HG03045 (cell line): ENCODE results near the gene NT5E.
A peak's percentile ranks its signal among the peaks of the same experiment; 100 is the strongest.
"Not testable (repeated sequence)": the region's sequence is repeated elsewhere in the genome, so short reads cannot be mapped to it uniquely, and the experiment has no call there.

Experiments
- ATAC-seq: cut with Tn5 transposase; IDR thresholded peaks from one replicate; pipeline ENCODE4 v1.9.1; 2021; ENCODE audit warnings: mild to moderate bottlenecking, moderate library complexity; ENCODE audit not compliant: unreplicated experiment

NT5E gene

DNA sequence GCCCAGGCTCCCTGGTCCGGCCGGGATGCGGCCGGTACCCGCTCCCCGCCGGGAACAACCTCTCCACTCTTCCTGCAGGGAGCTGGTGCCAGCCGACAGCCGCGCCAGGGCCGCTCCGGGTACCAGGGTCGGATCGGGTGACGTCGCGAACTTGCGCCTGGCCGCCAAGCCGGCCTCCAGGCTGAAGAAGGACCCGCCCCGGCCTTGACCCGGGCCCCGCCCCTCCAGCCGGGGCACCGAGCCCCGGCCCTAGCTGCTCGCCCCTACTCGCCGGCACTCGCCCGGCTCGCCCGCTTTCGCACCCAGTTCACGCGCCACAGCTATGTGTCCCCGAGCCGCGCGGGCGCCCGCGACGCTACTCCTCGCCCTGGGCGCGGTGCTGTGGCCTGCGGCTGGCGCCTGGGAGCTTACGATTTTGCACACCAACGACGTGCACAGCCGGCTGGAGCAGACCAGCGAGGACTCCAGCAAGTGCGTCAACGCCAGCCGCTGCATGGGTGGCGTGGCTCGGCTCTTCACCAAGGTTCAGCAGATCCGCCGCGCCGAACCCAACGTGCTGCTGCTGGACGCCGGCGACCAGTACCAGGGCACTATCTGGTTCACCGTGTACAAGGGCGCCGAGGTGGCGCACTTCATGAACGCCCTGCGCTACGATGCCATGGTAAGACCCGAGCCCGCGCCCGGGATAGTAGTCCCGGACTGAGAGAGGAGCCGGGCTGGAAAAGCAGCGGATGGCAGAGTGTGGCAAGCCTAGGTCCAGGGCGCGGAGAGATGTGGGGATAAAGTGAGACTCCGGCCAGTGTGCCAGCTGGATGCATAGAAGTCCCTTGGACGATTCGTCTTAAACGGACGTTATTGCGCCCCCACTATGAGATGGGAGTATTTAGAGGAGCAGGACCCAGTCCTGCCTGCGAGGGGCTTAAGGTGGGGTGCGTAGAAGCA lies at the start of gene NT5E:
Gene NT5E, plus strand, starts transcription at position 266 of the 942 bp plus-strand sequence. Its CDS starts 57 bp downstream, at position 323.
- ATAC-seq = peak; percentile 92

DNA sequence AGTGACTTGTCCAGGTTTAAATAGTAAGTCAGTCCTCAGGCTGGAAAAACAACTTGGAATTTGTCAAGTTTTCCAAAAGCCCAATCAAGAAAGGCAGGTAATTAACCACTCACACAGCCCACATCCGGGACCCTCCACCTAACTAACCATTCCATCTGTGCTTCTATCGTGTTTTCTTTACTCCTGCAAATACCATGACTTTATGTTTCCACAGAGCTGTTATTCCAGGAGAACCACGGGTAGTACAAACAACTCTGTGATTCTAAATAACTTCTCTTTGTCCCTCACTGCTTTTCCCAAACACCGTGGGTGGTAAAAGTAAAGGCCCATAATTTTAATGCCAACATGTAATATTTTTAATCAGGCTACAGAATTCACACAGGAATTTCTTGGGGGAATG lies 49.6 kb upstream of the NT5E start:
- no peak for ATAC-seq

DNA sequence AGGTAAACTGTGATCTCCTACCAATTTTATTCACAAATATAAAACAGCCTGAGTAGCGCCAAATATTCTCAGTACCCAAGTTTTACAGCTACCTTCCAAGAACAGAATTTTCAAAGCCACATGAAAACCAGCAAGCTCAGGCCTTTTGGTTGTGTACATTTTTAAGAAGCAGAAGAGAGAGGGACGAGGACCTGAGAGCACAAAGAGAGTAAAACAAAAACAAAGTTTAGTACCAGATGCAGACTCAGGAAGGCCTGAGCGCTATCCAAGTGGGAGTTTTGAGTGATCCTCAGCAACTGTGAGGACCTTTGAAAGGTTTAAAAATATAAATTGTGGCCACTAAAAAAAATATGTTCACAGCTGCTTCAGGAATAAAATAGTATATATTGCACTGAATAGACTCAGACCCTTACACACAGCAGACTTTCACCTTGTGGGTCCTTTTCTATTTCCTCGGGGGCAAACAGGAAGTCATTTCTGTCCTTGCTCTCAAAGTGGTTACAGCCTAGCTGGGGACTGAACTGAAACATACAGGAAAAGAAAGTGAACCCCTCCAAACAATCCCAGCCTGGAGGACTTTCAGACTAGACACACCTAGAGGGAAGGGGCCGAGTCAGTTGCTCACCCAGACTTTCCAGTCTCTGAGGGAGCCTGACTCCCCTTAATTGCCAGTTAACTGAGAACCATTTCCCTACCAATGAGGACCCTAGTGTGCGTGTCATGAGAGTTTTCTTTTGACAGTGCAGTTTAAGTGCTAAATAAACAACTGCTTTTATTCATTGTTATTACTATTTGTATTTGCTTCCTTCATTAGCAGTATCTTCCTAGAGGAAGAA lies 48.5 kb upstream of the NT5E start:
- ATAC-seq = no peak

DNA sequence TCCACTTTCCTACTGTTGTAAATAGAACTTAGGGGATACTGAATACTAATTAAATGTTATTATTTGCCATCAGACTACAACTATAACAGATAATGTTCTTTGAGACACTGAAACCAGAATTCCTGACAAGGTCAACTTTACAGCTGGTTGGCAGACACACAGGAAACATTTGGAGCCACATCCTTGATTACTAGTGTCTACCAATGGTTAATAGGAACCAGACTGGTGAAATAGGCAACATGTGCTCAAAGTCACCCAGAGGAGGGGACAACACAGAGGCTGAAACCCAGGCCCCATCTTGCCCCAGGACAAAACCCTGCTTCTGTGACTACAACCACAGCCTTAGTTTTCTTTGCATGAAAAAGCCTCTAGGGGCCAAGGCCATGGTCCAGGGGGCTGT lies 47.8 kb upstream of the NT5E start:
- no peak for ATAC-seq

DNA sequence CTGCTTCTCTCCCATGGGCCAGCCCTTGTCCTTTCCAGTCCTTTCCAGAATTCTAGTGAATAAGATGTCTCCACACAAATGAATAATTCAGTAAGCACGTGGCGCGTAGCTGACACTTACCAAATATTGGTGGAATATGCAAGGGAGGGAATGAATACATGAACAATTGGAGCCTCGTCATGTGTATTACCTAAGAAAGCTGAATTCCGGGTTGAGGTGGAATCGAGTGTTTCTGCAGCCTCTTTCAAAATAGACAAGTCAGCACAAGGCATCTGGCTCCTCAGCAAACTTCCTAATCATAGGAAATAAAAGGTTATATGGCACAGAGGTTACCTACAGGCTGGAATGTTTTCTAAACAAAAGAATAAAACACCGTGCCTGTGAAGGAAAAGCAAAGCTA lies 47.0 kb upstream of the NT5E start:
- no peak for ATAC-seq

DNA sequence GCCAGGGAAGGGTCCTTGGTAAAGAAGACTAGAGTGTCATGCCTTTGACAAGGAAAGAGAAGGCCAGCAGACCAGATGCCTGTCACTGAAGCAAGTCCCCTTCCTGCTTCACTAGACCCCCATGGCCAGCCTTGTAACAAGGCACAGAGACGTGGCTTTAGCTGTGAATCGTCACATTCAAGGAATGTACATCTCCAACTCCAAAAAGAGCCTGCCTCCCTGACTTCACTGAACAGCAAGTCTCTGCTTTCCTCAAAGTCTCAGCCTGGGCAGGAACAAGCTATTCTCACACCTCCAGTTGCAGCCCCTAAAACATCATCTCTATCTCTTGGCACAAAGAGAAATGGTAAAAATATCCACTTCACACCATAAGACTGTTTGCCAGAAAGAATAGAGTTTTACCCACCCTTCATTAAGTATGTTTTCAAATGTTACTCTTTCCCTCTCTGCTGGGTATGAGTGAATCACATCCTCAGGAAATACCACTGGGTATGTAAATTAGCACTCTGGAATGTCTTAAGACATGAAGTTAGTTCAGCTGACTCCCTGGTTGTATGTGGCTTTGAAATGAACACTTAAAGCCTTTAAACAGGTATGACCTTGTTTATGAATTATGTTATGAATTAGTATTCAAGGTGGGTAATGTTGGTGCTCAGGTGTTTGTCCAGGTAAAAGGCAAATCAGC lies 46.4 kb upstream of the NT5E start:
- ATAC-seq = no peak

DNA sequence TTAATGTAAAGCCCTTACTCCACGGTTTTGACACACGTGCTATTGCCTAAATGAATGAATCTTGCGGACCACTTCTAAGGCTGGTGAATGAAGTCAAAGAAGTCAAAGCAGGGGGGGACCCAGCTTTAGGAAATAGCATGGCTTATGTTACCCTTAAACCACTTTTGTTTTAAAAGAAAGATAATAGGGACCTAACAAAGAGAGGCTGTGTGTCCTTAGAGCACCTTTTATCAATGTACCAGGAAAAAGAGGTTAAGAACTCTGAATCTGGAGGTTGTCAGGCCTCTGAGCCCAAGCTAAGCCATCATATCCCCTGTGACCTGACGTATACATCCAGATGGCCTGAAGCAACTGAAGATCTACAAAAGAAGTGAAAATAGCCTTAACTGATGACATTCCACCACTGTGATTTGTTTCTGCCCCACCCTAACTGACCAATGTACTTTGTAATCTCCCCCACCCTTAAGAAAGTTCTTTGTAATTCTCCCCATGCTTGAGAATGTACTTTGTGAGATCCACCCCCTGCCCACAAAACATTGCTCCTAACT lies 45.8 kb upstream of the NT5E start:
- not testable (repeated sequence) for ATAC-seq

DNA sequence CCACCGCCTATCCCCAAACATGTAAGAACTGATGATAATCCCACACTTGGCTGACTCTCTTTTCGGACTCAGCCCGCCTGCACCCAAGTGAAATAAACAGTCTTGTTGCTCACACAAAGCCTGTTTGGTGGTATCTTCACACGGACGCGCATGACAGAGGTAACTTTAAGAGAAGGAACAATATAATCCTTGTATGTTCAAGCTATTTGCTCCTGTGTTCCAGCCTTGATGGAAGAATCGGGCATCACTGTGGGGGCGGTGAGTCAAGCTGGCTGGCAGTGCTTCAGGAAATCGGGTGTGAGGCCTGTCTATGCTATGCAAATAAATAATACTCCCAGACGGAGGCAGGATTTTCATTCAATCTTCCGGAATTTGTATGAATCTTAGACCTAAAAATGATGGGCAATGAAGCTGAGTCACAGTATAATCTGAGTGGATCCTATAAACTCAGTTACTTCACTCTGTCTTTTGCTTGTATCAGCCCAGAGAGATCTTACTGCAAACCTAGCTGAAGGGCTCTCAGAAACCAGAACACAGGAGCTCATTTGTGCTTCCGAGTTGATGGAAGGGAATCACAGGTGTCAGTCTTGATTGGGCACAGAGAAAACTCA lies 45.2 kb upstream of the NT5E start:
- no peak for ATAC-seq

DNA sequence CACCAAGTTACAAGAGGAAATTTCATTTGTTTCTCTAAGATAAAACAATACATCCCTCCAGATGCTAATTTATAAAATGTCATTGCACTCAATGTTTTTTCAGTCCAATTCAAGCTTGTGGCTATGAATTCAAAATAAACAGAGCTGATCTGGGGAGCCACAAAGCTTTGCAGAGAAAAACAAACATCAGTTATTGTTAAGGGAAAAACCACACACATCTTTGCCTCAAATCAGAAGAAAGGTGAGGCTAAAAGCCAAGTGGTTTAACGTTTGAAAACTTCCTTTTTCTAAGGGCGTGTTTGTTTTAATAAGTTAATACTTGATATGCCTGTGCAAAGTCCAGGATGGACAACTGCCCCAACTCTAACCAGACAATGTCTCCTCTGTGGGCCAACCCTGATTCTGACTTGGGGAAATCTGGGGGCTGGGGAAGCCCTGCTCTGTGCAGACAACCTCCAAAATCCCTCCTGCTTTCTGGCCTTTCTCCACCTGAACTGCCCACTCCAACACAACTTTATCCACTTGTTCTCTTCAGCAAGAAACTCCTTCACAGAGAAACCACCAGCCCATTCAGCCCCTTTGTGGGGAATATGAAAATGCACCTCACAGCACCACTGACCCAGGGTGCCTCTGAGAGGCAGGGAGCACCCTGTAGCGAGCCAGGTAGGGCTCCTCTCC lies 44.6 kb upstream of the NT5E start:
- no peak for ATAC-seq

DNA sequence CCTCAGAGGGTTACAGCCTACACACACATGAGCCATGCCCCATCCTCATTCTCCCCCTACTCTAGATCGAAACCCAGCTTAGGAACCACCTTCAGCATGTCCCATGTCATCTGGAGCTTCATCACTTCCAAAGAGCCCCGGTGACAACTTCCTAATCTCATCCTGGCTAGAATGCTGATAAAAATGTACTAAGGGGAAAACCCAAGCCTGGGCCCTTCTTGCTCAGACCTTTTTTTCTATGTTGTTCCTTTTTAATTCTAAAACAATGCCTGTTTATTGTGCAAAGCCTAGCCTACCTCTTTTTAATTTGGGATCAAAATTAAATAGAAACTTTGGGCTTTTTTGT lies 44.1 kb upstream of the NT5E start:
- no peak for ATAC-seq

DNA sequence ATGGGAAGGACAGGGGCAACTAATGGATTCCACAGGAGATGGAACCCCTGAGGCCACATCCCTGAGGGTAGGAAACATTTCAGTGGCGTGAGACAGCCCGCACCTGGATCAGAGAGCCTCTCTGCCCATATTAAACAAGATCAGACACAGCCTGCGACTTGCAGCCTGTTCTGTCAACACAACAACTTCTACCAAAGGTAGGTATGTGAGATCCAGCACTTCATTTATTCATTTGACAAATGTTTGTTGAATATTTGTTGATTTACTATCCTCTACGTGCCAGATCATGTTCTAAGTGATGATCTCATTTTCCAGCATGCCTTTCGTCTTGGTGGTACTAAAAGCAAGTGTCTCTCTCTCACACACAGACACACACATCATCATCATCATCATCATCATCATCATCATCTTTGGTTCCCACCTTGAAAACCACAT lies 43.2 kb upstream of the NT5E start:
- ATAC-seq = no peak

DNA sequence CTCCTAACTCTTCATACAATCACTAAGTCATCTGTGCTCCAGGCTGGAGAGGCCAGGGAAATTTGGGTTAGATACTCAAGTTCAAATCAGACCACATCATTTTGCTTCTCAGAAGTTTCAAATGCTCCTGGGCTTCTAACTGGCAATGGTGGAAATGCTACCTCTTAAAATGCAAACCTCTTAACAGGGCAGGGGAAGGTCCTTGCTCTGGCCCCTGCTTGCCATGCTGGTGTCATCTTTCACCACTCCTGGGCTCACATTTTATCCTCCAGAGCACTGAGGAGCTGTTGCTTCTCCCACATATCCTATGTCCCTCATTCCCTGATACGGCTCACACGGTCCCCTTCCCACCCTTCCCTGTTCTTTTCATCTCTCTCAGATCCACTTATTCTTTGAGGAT lies 41.8 kb upstream of the NT5E start:
- no peak for ATAC-seq

DNA sequence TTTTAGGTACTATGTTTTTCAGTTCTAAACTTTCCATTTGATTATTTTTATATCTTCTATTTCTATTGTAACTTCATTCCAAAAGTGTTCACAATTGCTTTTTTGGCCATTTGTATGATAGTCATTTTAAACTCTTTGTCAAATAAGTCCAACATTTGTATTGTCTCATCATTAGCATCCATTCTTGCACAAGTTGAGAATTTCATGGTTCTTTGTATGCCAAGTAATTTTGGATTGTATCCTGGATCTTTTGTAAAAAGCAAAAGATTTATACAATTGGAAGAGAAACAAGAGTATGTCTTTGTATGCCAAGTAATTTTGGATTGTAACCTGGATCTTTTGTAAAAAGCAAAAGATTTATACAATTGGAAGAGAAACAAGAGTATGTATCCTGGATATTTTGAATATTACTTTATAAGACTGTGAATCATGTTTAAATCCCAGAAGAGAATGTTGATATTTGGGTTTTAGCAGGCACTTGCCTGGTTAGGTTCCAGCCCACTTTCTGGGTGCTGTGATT lies 36.9 kb upstream of the NT5E start:
- ATAC-seq = no peak

DNA sequence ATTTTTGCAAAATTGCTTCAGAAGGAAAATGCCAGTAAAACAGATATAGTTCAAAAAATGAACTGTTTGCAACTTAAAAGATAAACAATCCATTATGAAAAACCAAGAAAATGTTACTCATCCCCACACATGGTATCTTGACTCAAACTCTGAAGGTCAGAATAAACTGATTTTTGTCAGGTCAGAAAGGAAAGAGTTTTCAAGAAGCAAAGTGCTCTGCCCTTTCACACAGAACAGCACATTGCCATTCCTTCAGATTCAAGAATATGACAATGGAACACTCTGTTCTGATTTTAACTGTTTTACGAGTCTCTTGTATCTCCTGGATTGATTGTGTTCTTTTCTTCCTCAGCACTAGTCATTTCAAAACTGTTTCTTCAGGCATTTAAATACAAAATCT lies 33.8 kb upstream of the NT5E start:
- ATAC-seq = no peak

DNA sequence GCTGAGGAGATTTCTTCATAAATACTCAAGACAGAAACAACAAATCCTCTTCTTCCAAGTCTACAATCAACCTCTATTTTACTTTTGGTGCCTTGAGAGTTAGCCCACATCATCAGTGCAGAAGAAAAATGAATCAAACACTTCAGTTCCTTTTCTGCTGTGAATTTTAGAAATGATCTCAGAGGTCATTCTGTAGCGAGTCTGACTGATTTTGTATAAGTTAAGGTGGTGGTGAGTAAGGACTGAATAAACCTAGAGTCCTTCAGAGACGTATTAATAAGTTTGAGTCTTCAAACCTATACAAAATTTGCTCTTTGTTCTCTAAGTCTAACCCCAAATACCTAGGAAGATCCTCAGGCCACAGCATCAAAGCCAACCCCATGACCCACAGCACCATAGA lies 33.1 kb upstream of the NT5E start:
- ATAC-seq = no peak

DNA sequence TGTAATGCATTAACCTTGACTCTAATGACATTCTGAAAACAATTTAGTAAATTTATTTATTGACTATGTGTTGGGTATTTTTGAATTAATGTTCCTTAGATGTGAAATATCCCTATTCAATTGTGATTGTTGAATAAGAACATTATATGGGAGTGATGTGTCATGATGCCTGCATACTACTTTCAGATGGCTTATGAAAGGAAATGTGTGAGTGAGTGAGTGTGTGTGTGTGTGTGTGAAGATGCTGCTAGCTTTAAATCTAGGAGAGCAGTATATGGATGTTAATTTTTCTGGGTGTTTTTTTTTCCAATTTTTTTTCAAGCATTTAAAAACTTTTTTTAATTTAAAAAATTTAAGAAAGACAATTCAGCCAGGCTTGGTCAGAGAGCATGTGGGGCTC lies 32.5 kb upstream of the NT5E start:
- ATAC-seq = no peak

DNA sequence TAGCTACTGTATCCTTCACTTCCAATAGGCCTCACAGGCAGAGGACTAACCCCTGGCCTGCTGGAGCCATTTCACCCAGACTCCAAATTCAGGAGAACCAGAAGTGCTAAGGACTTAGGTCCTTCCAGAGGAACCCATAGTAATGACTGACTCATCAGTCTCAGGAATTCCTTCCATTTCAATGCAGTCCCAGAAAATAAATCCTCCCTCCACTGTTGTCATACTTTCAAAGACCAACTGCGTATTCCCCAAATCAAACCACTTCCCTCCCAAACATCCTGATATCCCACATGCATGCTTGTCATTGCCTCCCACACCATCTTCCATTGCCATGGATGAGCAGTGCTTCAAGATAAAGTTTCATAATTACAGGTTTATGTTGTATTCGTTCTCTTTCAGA lies 31.8 kb upstream of the NT5E start:
- ATAC-seq = no peak

DNA sequence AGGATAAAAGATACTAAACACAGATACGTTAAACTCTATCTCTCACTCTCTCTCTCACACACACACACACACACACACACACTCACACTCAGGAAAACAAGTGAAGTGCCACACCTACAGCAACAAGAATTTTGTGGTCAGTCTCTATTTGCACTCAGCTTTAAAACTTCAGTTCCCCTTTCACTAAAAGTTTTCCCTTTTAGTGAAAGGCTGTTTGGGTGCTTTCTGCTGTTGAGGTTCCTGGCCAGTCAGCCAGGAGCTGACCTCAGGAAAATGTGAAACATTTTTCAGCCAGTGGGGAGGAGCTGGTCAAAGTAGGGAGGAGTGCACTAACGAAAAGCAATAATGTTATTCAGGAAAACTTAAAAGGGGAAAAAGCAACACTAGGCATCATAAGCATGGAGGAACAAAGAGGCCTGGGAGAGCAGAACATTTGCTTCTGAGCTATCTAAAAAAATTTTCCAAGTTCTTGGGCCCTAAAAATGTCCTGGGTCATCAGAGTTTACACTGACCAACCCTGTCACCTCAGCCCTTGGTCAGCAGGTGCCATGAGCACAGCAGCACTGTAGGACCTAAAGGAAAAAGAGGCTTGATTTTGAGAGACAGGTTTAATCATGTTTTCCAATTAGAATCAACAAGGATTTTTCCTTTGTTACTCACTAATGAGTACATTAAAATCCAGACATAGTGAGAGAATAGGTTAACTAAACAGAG lies 30.7 kb upstream of the NT5E start:
- peak; percentile 57 for ATAC-seq

DNA sequence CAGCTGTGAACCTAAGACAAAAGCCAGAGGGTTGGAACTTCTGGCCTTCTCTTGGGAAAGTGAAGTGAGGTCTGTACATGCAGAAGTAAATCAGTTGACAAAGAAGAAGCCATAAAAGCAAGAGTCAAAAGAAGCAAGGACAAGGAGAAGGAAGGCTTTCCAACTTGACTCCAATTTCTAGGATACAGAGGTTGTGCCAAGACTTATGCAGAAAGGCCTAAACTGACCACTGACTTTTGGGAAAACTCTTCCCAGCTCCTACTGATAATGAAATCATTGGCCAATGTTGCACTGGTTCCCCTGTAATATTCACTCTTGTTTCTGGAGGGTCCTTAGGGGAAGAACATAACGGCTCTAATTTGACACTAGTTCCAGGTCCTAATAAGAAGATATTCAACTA lies 29.3 kb upstream of the NT5E start:
- no peak for ATAC-seq
